Kidney epithelial cell (primary cell): ENCODE data around the gene CHP1. TPM values are rescaled to one million over a fixed set of nuclear protein-coding genes. Genes with fewer than 3 reads are reported as not detected.
A peak's percentile ranks its signal among the peaks of the same experiment; 100 is the strongest.
"Not testable (repeated sequence)": the region's sequence is repeated elsewhere in the genome, so short reads cannot be mapped to it uniquely, and the experiment has no call there.

ENCODE experiments used
- DNase-seq: peaks from one replicate; pipeline ENCODE4 v3.0.0-alpha.2; 2010; ENCODE audit warnings: low read depth
- H3K27me3 ChIP-seq: 2 replicates; pipeline ENCODE4 v1.6.0; 2011; ENCODE audit warnings: low read length; ENCODE audit not compliant: control insufficient read depth, insufficient read depth
- H3K36me3 ChIP-seq: 2 replicates; pipeline ENCODE4 v1.5.1; 2011; ENCODE audit warnings: low read length; ENCODE audit not compliant: control insufficient read depth, insufficient read depth
- H3K4me3 ChIP-seq: 2 replicates; pipeline ENCODE4 v1.5.1; 2011; ENCODE audit warnings: low read depth, mild to moderate bottlenecking, control low read depth, low read length
- total RNA-seq: library from RNA; depleted of rRNA; stranded (reverse); fragments of >200 nt; gene quantifications from 2 replicates; pipeline ENCODE4 v1.2.3, GENCODE V29; 2015
- TF ChIP-seq, protein P1 (sequence below): IDR thresholded peaks from 2 replicates; pipeline ENCODE4 v1.5.1; 2011; ENCODE audit warnings: mild to moderate bottlenecking, moderate library complexity, low read length, control low read depth, inconsistent platforms; ENCODE audit not compliant: insufficient read depth, poor library complexity, severe bottlenecking

CHP1 gene
- total RNA-seq, 1 donor from 2014 or later: 127 TPM

DNA sequence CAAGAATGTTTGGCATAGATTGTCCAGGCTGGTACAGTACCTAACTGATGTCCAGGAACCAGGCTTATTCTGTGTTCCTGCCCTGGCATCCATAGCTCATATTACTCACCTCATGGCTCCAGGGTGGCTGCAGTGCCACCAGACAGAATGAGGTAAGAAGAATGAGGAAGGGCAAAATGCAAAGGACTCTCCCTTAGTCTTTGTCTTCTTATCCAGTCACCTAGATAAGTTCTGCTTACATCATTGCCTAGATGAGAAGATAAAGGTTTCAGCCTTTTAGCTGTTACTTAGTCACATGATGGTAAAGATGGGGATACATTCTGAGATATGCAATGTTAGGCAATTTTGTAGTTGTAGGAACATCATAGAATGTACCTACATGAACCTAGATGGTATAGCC is 45.8 kb downstream of the CHP1 start:
- Histone ChIP-seq H3K36me3 (peaks cover 1% of the 10 kb centered on the region), H3K4me3 (no peak overlapping the region), H3K27me3 (no peaks in the 10 kb centered on the region)
- DNase-seq: no peak
- TF ChIP-seq, protein P1, sequence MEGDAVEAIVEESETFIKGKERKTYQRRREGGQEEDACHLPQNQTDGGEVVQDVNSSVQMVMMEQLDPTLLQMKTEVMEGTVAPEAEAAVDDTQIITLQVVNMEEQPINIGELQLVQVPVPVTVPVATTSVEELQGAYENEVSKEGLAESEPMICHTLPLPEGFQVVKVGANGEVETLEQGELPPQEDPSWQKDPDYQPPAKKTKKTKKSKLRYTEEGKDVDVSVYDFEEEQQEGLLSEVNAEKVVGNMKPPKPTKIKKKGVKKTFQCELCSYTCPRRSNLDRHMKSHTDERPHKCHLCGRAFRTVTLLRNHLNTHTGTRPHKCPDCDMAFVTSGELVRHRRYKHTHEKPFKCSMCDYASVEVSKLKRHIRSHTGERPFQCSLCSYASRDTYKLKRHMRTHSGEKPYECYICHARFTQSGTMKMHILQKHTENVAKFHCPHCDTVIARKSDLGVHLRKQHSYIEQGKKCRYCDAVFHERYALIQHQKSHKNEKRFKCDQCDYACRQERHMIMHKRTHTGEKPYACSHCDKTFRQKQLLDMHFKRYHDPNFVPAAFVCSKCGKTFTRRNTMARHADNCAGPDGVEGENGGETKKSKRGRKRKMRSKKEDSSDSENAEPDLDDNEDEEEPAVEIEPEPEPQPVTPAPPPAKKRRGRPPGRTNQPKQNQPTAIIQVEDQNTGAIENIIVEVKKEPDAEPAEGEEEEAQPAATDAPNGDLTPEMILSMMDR: no peak

DNA sequence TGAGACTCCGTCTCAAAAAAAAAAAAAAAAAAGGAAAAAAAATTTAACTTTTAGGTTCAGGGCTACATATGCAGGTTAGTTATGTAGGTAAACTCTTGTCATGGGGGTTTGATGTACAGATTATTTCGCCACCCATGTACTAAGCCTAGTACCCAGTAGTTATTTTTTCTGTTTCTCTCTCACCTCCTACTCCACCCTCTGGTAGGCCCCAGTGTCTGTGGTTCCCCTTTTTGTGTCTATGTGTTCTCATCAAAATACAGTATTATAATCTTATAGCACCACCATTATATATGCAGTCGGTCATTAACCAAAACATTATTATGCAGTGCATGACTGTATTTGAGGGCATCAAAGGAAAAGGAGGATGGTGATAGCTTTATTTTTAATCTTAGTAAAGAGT is 47.3 kb downstream of the CHP1 start:
- no peak overlapping the region for H3K4me3 ChIP-seq
- no peaks in the 10 kb centered on the region for H3K27me3 ChIP-seq
- no peak for DNase-seq
- TF ChIP-seq, protein P1: no peak
- H3K36me3 ChIP-seq: peaks cover 1% of the 10 kb centered on the region

DNA sequence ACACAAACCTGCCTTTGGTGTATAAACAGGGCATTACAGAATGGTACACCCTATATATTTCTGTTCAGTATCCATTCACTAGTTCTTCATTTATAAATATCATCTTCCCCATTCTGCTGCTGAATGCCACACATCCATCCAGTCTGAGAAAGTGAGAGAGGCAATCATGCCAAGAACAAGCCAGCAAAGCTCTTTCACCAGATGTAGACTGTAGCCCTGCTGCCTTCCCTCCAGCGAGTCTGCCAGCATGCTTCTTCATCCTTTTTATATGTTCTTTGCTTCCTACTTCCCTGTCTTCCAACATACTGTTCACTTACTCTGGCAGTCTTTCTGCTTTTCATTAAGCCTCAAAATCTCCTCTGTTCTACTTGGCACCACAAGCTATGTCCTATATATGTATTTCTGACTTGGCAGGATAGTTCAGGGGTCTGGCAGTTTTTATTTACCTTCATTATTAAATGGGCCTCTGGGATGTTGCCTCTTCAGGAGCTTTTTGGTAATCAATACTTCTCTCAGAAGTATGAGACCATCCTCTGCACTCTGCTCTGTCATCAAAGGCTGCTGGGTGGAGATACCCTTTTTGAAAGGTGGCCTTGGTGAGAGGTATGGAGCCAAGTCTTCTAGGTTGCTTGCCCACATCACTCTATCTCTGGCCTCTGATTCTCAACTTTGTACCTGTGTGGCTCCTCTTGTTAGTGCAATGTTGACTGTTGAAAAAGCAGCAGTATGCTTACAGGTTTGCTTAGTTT is 48.6 kb downstream of the CHP1 start:
- TF ChIP-seq, protein P1: no peak
- Histone ChIP-seq H3K36me3 (peaks cover 1% of the 10 kb centered on the region), H3K4me3 (no peak overlapping the region), H3K27me3 (no peaks in the 10 kb centered on the region)
- no peak for DNase-seq

GRCh38 chr15:41281236-41281635 is 50.2 kb downstream of the CHP1 start:
- DNase-seq: peak; percentile 69
- Histone ChIP-seq H3K27me3 (no peaks in the 10 kb centered on the region), H3K36me3 (no peaks in the 10 kb centered on the region), H3K4me3 (no peak overlapping the region)
- TF ChIP-seq, protein P1: no peak

DNA sequence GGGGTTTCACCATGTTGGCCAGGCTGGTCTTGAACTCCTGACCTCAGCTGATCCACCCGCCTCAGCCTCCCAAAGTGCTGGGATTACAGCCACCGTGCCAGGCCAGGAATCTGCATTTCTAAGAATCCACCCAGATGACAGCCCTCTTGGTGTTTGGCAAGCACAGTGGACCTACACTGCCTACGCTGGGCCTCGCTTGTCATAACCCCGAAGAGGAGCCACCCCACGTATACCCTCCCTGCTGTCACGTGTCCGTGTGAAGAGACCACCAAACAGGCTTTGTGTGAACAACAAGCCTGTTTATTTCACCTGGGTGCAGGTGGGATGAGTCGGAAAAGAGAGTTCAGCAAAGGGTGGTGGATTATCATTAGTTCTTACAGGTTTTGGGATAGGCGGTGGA is 51.4 kb downstream of the CHP1 start:
- not testable (repeated sequence) for H3K4me3 ChIP-seq, DNase-seq, H3K36me3 ChIP-seq, H3K27me3 ChIP-seq

GRCh38 chr15:41282980-41283652 is 52.0 kb downstream of the CHP1 start:
- DNase-seq, H3K36me3 ChIP-seq, H3K27me3 ChIP-seq: not testable (repeated sequence)
- H3K4me3 ChIP-seq: peak overlapping the region; percentile 72
